GM18505 (cell line): ENCODE measurements around the gene MGMT.

Experiments used
- ATAC-seq: cut with Tn5 transposase; IDR thresholded peaks from one replicate; pipeline ENCODE4 v1.9.1; 2021; ENCODE audit not compliant: unreplicated experiment
- POLR2A ChIP-seq: IDR thresholded peaks from 4 replicates; pipeline ENCODE4 v1.6.1; 2011; ENCODE audit warnings: borderline replicate concordance; ENCODE audit not compliant: insufficient read depth, insufficient read length; ENCODE audit errors: extremely low read depth

MGMT gene

GRCh38 chr10:129796710-129797420, 329.8 kb downstream of the MGMT start:
- no peak for ATAC-seq
- no peak for TF ChIP-seq POLR2A

- no peak for ATAC-seq
- TF ChIP-seq POLR2A: no peak
Measured at GRCh38 chr10:129799942-129800341, 332.9 kb downstream of the MGMT start.

GRCh38 chr10:129800796-129801340, 333.8 kb downstream of the MGMT start:
- no peak for ATAC-seq
- TF ChIP-seq POLR2A: no peak

GRCh38 chr10:129807211-129807610, 340.2 kb downstream of the MGMT start:
- no peak for TF ChIP-seq POLR2A
- no peak for ATAC-seq

- no peak for ATAC-seq
Measured at GRCh38 chr10:129808092-129808983, 341.3 kb downstream of the MGMT start.

GRCh38 chr10:129809431-129809830, 342.4 kb downstream of the MGMT start:
- ATAC-seq: no peak
- TF ChIP-seq POLR2A: no peak

More at GRCh38 chr10:129808092-129808983, 341.3 kb downstream of the MGMT start:
- TF ChIP-seq POLR2A: no peak

GRCh38 chr10:129809841-129810240, 342.8 kb downstream of the MGMT start:
- ATAC-seq: no peak
- no peak for TF ChIP-seq POLR2A

- no peak for ATAC-seq
- no peak for TF ChIP-seq POLR2A
Measured at GRCh38 chr10:129811208-129811607, 344.2 kb downstream of the MGMT start.

GRCh38 chr10:129812398-129812797, 345.4 kb downstream of the MGMT start:
- no peak for TF ChIP-seq POLR2A

GRCh38 chr10:129814681-129815646, 347.9 kb downstream of the MGMT start:
- no peak for TF ChIP-seq POLR2A
- ATAC-seq: no peak

More at GRCh38 chr10:129812398-129812797, 345.4 kb downstream of the MGMT start:
- ATAC-seq: no peak

- no peak for TF ChIP-seq POLR2A
- ATAC-seq: no peak
Measured at GRCh38 chr10:129815898-129816655, 349.0 kb downstream of the MGMT start.

GRCh38 chr10:129816656-129817045, 349.6 kb downstream of the MGMT start:
- ATAC-seq: no peak
- no peak for TF ChIP-seq POLR2A
